ENCODE measurements around the gene SFT2D3. TPM values are rescaled to one million over a fixed set of nuclear protein-coding genes. Genes with fewer than 3 reads are reported as not detected.

SFT2D3 gene
- total RNA-seq, 1 donor from 2014 or later, result 6.3 TPM

- Mint-ChIP-seq H3K27ac (no peak overlapping the region), H3K36me3 (ENCODE audit: low read depth) (peaks cover 43% of the 10 kb centered on the region), H3K4me3 (no peak overlapping the region)
These were observed 18.3 kb downstream of the SFT2D3 start for GRCh38 chr2:127719301-127720218.

DNA sequence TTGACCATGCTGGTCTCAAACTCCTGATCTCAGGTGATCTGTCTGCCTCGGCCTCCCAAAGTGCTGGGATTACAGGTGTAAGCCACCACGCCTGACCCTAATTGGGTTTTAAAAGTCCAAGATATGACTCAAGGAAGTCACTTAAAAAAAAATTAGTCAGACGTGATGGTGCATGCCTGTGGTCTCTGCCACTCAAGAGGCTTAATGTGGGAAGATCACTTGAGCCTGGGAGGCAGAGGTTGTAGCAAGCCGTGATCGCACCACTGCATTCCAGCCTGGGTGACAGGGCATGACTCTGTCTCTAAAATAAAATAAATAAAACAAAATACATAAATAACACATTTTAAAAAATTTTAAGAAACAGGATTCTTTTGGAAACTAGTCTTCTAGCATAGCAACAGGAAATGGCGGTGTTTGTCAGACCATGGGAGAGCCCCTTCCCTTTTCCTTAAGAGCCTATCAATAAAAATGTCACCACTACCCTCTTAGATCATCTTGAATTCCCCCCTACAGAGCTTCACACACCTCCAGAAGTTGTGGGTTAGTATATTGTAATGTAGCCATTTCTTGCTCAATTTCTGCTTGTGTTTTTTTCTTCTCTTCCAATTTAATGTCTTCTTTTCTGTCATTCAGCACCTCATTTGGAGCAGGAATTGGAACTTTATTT lies 20.1 kb downstream of the SFT2D3 start:
- peaks cover 51% of the 10 kb centered on the region for H3K36me3 Mint-ChIP-seq (ENCODE audit: low read depth)
- no peak overlapping the region for H3K4me3 Mint-ChIP-seq
- DNase-seq, result peak; percentile 29
- no peak overlapping the region for H3K27ac Mint-ChIP-seq
- H3K4me1 Mint-ChIP-seq, result peaks cover 5% of the 10 kb centered on the region
- no peaks in the 10 kb centered on the region for H3K9me3 Mint-ChIP-seq
- intact Hi-C loops (cut with micrococcal nuclease), result no loop called here
- no peaks in the 10 kb centered on the region for H3K27me3 Mint-ChIP-seq

More at GRCh38 chr2:127719301-127720218, 18.3 kb downstream of the SFT2D3 start:
- H3K27me3 Mint-ChIP-seq, result no peaks in the 10 kb centered on the region
- peaks cover 7% of the 10 kb centered on the region for H3K4me1 Mint-ChIP-seq
- peak; percentile 49 for DNase-seq
- no peaks in the 10 kb centered on the region for H3K9me3 Mint-ChIP-seq
- intact Hi-C loops (cut with micrococcal nuclease), result no loop called here

- Mint-ChIP-seq H3K27me3 (no peaks in the 10 kb centered on the region), H3K36me3 (ENCODE audit: low read depth) (peaks cover 47% of the 10 kb centered on the region), H3K27ac (peak overlapping the region; percentile 39), H3K9me3 (no peaks in the 10 kb centered on the region), H3K4me1 (peaks cover 5% of the 10 kb centered on the region), H3K4me3 (no peak overlapping the region)
- intact Hi-C loops (cut with micrococcal nuclease), result no loop called here
- DNase-seq, result peak; percentile 23
These were observed 20.7 kb downstream of the SFT2D3 start for GRCh38 chr2:127721978-127722355.

GRCh38 chr2:127722807-127723206 lies 21.5 kb downstream of the SFT2D3 start:
- DNase-seq, result no peak
- peaks cover 47% of the 10 kb centered on the region for H3K36me3 Mint-ChIP-seq (ENCODE audit: low read depth)
- H3K4me3 Mint-ChIP-seq, result no peak overlapping the region
- no peaks in the 10 kb centered on the region for H3K9me3 Mint-ChIP-seq
- H3K27ac Mint-ChIP-seq, result no peak overlapping the region
- H3K27me3 Mint-ChIP-seq, result no peaks in the 10 kb centered on the region
- H3K4me1 Mint-ChIP-seq, result peaks cover 5% of the 10 kb centered on the region
- intact Hi-C loops (cut with micrococcal nuclease), result no loop called here

DNA sequence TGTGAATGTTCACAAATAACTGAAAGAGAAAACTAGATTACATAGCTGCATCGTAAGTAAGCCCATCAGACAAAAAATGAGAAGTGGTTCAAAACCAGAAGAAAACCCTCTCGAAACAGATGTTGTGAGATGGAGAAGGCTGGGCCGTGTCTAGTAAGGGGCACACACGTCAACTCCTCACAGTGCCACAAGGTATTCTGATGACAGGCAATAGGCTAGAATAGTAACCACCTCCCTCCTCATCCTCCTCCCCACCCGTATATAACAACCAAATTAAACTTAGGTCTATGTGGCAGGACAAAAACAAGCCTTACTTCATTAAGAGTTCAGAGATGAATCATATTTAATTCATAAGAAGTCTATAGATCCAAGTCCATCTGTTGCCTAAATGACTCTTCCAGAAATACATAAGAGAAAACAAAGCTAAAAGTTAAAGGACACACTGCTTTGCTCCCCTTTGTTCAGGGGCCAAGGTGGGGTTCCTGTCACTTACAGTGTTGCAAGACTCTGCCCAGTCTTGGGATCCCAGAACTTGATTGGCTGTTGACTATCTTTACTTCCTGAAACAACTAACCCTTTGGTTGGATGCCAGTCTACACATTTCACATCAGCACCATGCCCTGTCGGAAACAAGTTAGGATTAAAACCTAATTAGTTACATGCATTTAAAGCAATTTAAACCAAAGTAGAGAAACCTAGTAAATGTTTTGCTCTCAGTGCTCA lies 25.0 kb downstream of the SFT2D3 start:
- no peaks in the 10 kb centered on the region for H3K9me3 Mint-ChIP-seq
- H3K27me3 Mint-ChIP-seq, result no peaks in the 10 kb centered on the region
- no peak overlapping the region for H3K4me3 Mint-ChIP-seq
- peak; percentile 53 for DNase-seq
- peaks cover 30% of the 10 kb centered on the region for H3K36me3 Mint-ChIP-seq (ENCODE audit: low read depth)
- peaks cover 5% of the 10 kb centered on the region for H3K4me1 Mint-ChIP-seq
- H3K27ac Mint-ChIP-seq, result no peak overlapping the region
- intact Hi-C loops (cut with micrococcal nuclease), result no loop called here

GRCh38 chr2:127733113-127733815 lies 32.0 kb downstream of the SFT2D3 start:
- Mint-ChIP-seq H3K27ac (no peak overlapping the region), H3K27me3 (no peaks in the 10 kb centered on the region), H3K4me3 (no peak overlapping the region), H3K36me3 (ENCODE audit: low read depth) (peaks cover 20% of the 10 kb centered on the region), H3K9me3 (no peaks in the 10 kb centered on the region), H3K4me1 (peaks cover 7% of the 10 kb centered on the region)
- no peak for DNase-seq
- intact Hi-C loops (cut with micrococcal nuclease), result no loop called here

DNA sequence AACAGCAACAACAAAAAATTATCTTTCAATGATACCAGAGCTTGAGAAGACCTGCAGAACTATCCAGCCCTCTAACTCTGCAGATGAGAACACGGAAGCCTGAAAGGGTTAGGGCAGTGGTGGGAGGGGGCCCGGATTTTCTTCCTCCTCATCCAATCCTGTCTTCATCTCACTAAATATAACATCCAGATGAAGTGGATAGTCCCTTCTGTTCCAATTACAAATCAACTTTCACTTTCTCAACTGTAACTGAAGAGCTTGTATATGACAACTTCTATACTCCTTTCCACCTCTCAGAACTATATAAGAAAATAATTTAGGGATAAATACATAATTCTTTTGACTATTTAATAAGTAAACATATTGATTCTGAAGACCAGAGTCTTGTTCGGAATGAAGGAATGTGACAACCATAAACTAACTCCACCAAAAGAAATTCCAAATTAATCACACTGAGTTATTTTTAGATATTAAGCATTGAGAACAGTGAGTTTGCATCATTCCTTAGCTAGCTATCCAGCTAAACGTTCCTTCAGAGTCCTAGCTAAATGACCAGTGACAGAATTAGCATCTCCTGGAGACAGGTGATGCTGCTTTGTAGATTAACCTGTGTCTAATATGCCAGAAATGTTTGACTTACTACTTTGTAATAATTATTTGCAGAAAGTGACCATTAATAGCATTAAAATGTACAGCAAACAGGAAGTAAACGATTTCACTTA lies 32.7 kb downstream of the SFT2D3 start:
- intact Hi-C loops (cut with micrococcal nuclease), result no loop called here
- no peak for DNase-seq
- Mint-ChIP-seq H3K4me3 (no peak overlapping the region), H3K9me3 (no peaks in the 10 kb centered on the region), H3K4me1 (peaks cover 10% of the 10 kb centered on the region), H3K36me3 (ENCODE audit: low read depth) (peaks cover 27% of the 10 kb centered on the region), H3K27me3 (no peaks in the 10 kb centered on the region), H3K27ac (no peak overlapping the region)

DNA sequence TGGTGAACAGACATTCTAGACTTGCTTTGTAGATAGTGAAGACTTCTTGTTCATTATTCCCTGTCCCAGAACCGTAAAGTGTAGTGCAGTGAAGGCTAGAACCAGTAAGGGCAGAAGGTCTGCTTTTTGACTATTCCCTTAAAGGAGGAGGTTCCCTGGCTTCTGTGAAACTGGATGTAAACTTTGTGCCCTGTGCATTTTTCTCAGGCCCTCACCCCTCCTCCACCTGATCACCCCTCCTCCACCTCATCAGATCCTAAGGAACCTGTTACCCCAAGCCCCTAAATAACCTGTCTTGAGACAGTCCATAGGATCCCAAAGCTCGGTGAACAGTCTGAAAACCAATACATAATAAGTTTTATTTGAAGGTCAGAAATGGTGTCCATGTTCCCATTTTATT lies 33.7 kb downstream of the SFT2D3 start:
- intact Hi-C loops (cut with micrococcal nuclease), result no loop called here

GRCh38 chr2:127735537-127736399 lies 34.5 kb downstream of the SFT2D3 start:
- Mint-ChIP-seq H3K4me1 (peaks cover 17% of the 10 kb centered on the region), H3K4me3 (no peak overlapping the region), H3K27me3 (no peaks in the 10 kb centered on the region), H3K27ac (peak overlapping the region; percentile 39), H3K9me3 (no peaks in the 10 kb centered on the region), H3K36me3 (ENCODE audit: low read depth) (peaks cover 34% of the 10 kb centered on the region)
- intact Hi-C loops (cut with micrococcal nuclease), result no loop called here
- no peak for DNase-seq

More for the DNA sequence above, 33.7 kb downstream of the SFT2D3 start:
- H3K36me3 Mint-ChIP-seq (ENCODE audit: low read depth), result peaks cover 32% of the 10 kb centered on the region
- no peak for DNase-seq
- H3K27ac Mint-ChIP-seq, result no peak overlapping the region
- no peaks in the 10 kb centered on the region for H3K9me3 Mint-ChIP-seq
- H3K4me1 Mint-ChIP-seq, result peaks cover 14% of the 10 kb centered on the region
- H3K27me3 Mint-ChIP-seq, result no peaks in the 10 kb centered on the region
- no peak overlapping the region for H3K4me3 Mint-ChIP-seq

- DNase-seq, result no peak
- no peak overlapping the region for H3K4me3 Mint-ChIP-seq
- intact Hi-C loops (cut with micrococcal nuclease), result no loop called here
- no peaks in the 10 kb centered on the region for H3K9me3 Mint-ChIP-seq
- peaks cover 22% of the 10 kb centered on the region for H3K4me1 Mint-ChIP-seq
- H3K27me3 Mint-ChIP-seq, result no peaks in the 10 kb centered on the region
- peaks cover 44% of the 10 kb centered on the region for H3K36me3 Mint-ChIP-seq (ENCODE audit: low read depth)
- H3K27ac Mint-ChIP-seq, result no peak overlapping the region
These were observed 36.6 kb downstream of the SFT2D3 start for GRCh38 chr2:127737892-127738291.

- Mint-ChIP-seq H3K27me3 (no peaks in the 10 kb centered on the region), H3K4me3 (no peak overlapping the region), H3K9me3 (no peaks in the 10 kb centered on the region), H3K27ac (peak overlapping the region; percentile 39), H3K4me1 (peaks cover 26% of the 10 kb centered on the region), H3K36me3 (ENCODE audit: low read depth) (peaks cover 52% of the 10 kb centered on the region)
- intact Hi-C loops (cut with micrococcal nuclease), result no loop called here
- DNase-seq, result no peak
These were observed 38.5 kb downstream of the SFT2D3 start for GRCh38 chr2:127739800-127740199.

GRCh38 chr2:127740665-127741288 lies 39.5 kb downstream of the SFT2D3 start:
- intact Hi-C loops (cut with micrococcal nuclease), result no loop called here
- no peak overlapping the region for H3K4me3 Mint-ChIP-seq
- no peaks in the 10 kb centered on the region for H3K27me3 Mint-ChIP-seq
- peaks cover 26% of the 10 kb centered on the region for H3K4me1 Mint-ChIP-seq
- DNase-seq, result no peak
- no peaks in the 10 kb centered on the region for H3K9me3 Mint-ChIP-seq
- H3K27ac Mint-ChIP-seq, result no peak overlapping the region
- H3K36me3 Mint-ChIP-seq (ENCODE audit: low read depth), result peaks cover 58% of the 10 kb centered on the region

Measured in activated CD4-positive, alpha-beta T cell treated with anti-CD3 and anti-CD28 coated beads, Interleukin-2, amount 10 ng/mL, durations not matched to agents 24 days and 14 days (primary cell).